ENCODE results near the gene OSBPL8.

GRCh38 chr12:76503957-76504356 lies 55.6 kb downstream of the OSBPL8 start:
- TF ChIP-seq CTCF (conservative IDR thresholded peaks at IDR 0.05; ENCODE audit: low read length) (no peak), EZH2phosphoT487 (IDR thresholded peaks at IDR 0.05; ENCODE audit: borderline replicate concordance, low read depth, low read length) (no peak)
